ENCODE results near the gene RNASET2.

Gene RNASET2

GRCh38 chr6:166980738-166981137 is 24.4 kb upstream of the RNASET2 start:
- TF ChIP-seq, protein P1, sequence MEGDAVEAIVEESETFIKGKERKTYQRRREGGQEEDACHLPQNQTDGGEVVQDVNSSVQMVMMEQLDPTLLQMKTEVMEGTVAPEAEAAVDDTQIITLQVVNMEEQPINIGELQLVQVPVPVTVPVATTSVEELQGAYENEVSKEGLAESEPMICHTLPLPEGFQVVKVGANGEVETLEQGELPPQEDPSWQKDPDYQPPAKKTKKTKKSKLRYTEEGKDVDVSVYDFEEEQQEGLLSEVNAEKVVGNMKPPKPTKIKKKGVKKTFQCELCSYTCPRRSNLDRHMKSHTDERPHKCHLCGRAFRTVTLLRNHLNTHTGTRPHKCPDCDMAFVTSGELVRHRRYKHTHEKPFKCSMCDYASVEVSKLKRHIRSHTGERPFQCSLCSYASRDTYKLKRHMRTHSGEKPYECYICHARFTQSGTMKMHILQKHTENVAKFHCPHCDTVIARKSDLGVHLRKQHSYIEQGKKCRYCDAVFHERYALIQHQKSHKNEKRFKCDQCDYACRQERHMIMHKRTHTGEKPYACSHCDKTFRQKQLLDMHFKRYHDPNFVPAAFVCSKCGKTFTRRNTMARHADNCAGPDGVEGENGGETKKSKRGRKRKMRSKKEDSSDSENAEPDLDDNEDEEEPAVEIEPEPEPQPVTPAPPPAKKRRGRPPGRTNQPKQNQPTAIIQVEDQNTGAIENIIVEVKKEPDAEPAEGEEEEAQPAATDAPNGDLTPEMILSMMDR (IDR thresholded peaks at IDR 0.05), result no peak

- TF ChIP-seq, protein P1 (IDR thresholded peaks at IDR 0.05), result no peak
These were observed 21.5 kb upstream of the RNASET2 start for GRCh38 chr6:166977621-166978525.

DNA sequence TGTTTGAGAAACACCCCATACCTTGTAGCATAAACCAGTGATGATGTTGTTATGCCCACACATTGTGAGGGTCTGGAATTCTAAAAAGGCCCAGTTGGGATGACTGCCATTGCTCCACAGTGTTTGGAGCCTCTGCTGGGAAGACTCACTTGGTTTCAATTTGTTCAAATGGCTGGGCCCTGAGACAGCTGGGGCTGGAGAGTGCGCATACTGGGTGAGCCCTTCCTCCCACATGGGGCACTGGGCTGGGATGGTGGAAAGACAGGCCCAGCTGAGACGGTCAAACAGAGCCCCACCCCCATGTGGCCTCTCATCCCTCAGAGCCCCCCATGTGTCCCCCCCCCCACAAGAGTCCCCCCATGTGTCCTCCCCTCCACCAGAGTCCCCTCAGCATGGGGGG is 20.3 kb upstream of the RNASET2 start:
- TF ChIP-seq, protein P1 (IDR thresholded peaks at IDR 0.05), result no peak

- TF ChIP-seq, protein P1 (IDR thresholded peaks at IDR 0.05), result no peak
These were observed 15.8 kb upstream of the RNASET2 start for GRCh38 chr6:166972101-166972500.

GRCh38 chr6:166971271-166971670 is 14.9 kb upstream of the RNASET2 start:
- TF ChIP-seq, protein P1 (IDR thresholded peaks at IDR 0.05), result no peak

- TF ChIP-seq, protein P1 (IDR thresholded peaks at IDR 0.05), result no peak
These were observed 14.4 kb upstream of the RNASET2 start for GRCh38 chr6:166970776-166971175.

DNA sequence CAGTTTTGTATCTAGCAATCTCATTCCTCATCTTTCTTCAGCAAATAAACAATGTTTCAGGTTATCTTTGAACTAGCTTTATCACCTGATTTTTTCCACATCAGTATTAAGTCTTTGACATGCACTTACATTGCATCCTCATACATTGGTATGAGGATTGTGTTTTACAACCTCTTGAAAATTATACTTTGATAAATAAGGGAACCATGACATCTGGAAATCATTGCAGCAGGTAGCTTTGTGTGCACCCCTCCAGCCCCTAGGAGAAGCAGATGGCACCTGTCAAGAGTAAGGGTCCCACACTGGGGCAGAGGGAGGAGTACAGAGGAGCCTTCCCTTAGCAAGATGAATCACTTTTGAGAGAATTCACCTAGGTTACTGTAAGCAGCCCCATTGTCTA is 13.7 kb upstream of the RNASET2 start:
- TF ChIP-seq, protein P1 (IDR thresholded peaks at IDR 0.05), result no peak
